Measurements from ENCODE around the gene SCLY.
"Not testable (repeated sequence)": the region's sequence is repeated elsewhere in the genome, so short reads cannot be mapped to it uniquely, and the experiment has no call there.

SCLY gene

GRCh38 chr2:238063414-238064189 is 2.8 kb downstream of the SCLY start:
- DNase-seq (ENCODE audit: low read depth) = no peak
- H3K4me3 ChIP-seq (ENCODE audit: low read length) = no peak overlapping the region
- no peak for TF ChIP-seq CTCF (IDR thresholded peaks at IDR 0.05; ENCODE audit: insufficient read depth, low read depth, low read length, missing control alignments)

- no peak overlapping the region for H3K4me3 ChIP-seq (ENCODE audit: low read length)
These were observed 3.6 kb downstream of the SCLY start for GRCh38 chr2:238064376-238064775.

GRCh38 chr2:238065071-238065846 is 4.5 kb downstream of the SCLY start:
- TF ChIP-seq CTCF (IDR thresholded peaks at IDR 0.05; ENCODE audit: insufficient read depth, low read depth, low read length, missing control alignments) = no peak

More at GRCh38 chr2:238064376-238064775, 3.6 kb downstream of the SCLY start:
- no peak for TF ChIP-seq CTCF (IDR thresholded peaks at IDR 0.05; ENCODE audit: insufficient read depth, low read depth, low read length, missing control alignments)
- DNase-seq (ENCODE audit: low read depth) = no peak

GRCh38 chr2:238066218-238066617 is 5.4 kb downstream of the SCLY start:
- TF ChIP-seq CTCF (IDR thresholded peaks at IDR 0.05; ENCODE audit: insufficient read depth, low read depth, low read length, missing control alignments) = no peak
- H3K4me3 ChIP-seq (ENCODE audit: low read length) = no peak overlapping the region
- DNase-seq (ENCODE audit: low read depth) = no peak

More at GRCh38 chr2:238065071-238065846, 4.5 kb downstream of the SCLY start:
- H3K4me3 ChIP-seq (ENCODE audit: low read length) = no peak overlapping the region
- DNase-seq (ENCODE audit: low read depth) = no peak

- not testable (repeated sequence) for DNase-seq (ENCODE audit: low read depth); H3K4me3 ChIP-seq (ENCODE audit: low read length)
These were observed 5.9 kb downstream of the SCLY start for GRCh38 chr2:238066718-238067117.

GRCh38 chr2:238067939-238068338 is 7.1 kb downstream of the SCLY start:
- no peak for TF ChIP-seq CTCF (IDR thresholded peaks at IDR 0.05; ENCODE audit: insufficient read depth, low read depth, low read length, missing control alignments)

GRCh38 chr2:238069021-238069709 is 8.4 kb downstream of the SCLY start:
- DNase-seq (ENCODE audit: low read depth) = no peak
- TF ChIP-seq CTCF (IDR thresholded peaks at IDR 0.05; ENCODE audit: insufficient read depth, low read depth, low read length, missing control alignments) = no peak
- no peak overlapping the region for H3K4me3 ChIP-seq (ENCODE audit: low read length)

More at GRCh38 chr2:238067939-238068338, 7.1 kb downstream of the SCLY start:
- DNase-seq (ENCODE audit: low read depth) = no peak
- H3K4me3 ChIP-seq (ENCODE audit: low read length) = no peak overlapping the region

All from epithelial cell of esophagus (primary cell).